Epithelial cell of esophagus (primary cell): ENCODE data around the gene CNTNAP1.

Experiments used
- DNase-seq: peaks from one replicate; pipeline ENCODE4 v3.0.0; 2010; ENCODE audit warnings: low read depth
- H3K4me3 ChIP-seq: 2 replicates; pipeline ENCODE4 v1.5.1; 2011; ENCODE audit warnings: mild to moderate bottlenecking, low read length, control low read depth
- CTCF ChIP-seq: IDR thresholded peaks from 2 replicates; pipeline ENCODE4 v1.5.1; 2011; ENCODE audit warnings: low read depth, mild to moderate bottlenecking, low read length, control low read depth, inconsistent platforms; ENCODE audit not compliant: insufficient read depth; ENCODE audit errors: missing control alignments

CNTNAP1 gene

GRCh38 chr17:42675965-42676423, 6.3 kb upstream of the CNTNAP1 start:
- peak; percentile 67 for DNase-seq
- TF ChIP-seq CTCF = no peak

GRCh38 chr17:42676424-42677011, 5.8 kb upstream of the CNTNAP1 start, which contains the start of gene PLEKHH3:
Gene PLEKHH3, minus strand, starts transcription at chr17:42676994. Its CDS starts 431 bp downstream, at chr17:42676563.
- H3K4me3 ChIP-seq = peak within 1 kb of the TSS; percentile 95
- TF ChIP-seq CTCF = no peak
- DNase-seq = no peak

More at GRCh38 chr17:42675965-42676423, 6.3 kb upstream of the CNTNAP1 start:
- H3K4me3 ChIP-seq = peak overlapping the region; percentile 95

GRCh38 chr17:42677012-42677857, 5.1 kb upstream of the CNTNAP1 start:
- H3K4me3 ChIP-seq = peak overlapping the region; percentile 95
- TF ChIP-seq CTCF = no peak
- peak; percentile 100 for DNase-seq

- no peak for TF ChIP-seq CTCF
- H3K4me3 ChIP-seq = peak overlapping the region; percentile 61
- peak; percentile 79 for DNase-seq
These were observed 4.2 kb upstream of the CNTNAP1 start for GRCh38 chr17:42677921-42678781.

GRCh38 chr17:42678951-42679491, 3.3 kb upstream of the CNTNAP1 start:
- no peak for TF ChIP-seq CTCF
- DNase-seq = peak; percentile 79
- peak overlapping the region; percentile 34 for H3K4me3 ChIP-seq

- DNase-seq = peak; percentile 84
- H3K4me3 ChIP-seq = peak overlapping the region; percentile 34
- TF ChIP-seq CTCF = peak; percentile 31
These were observed 2.6 kb upstream of the CNTNAP1 start for GRCh38 chr17:42679492-42680330.
